ELR (cell line): ENCODE results near the gene ZIC1.
A peak's percentile ranks its signal among the peaks of the same experiment; 100 is the strongest.

Experiments used
- DNase-seq: peaks from one replicate; pipeline ENCODE4 v3.0.0-alpha.2; 2015; ENCODE audit warnings: low read depth

ZIC1 gene

DNA sequence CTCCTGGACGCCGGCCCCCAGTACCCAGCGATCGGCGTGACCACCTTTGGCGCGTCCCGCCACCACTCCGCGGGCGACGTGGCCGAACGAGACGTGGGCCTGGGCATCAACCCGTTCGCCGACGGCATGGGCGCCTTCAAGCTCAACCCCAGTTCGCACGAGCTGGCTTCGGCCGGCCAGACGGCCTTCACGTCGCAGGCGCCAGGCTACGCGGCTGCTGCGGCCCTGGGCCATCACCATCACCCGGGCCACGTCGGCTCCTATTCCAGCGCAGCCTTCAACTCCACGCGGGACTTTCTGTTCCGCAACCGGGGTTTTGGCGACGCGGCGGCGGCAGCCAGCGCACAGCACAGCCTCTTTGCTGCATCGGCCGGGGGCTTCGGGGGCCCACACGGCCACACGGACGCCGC, 956 bp downstream of the ZIC1 start:
- DNase-seq: peak; percentile 49

DNA sequence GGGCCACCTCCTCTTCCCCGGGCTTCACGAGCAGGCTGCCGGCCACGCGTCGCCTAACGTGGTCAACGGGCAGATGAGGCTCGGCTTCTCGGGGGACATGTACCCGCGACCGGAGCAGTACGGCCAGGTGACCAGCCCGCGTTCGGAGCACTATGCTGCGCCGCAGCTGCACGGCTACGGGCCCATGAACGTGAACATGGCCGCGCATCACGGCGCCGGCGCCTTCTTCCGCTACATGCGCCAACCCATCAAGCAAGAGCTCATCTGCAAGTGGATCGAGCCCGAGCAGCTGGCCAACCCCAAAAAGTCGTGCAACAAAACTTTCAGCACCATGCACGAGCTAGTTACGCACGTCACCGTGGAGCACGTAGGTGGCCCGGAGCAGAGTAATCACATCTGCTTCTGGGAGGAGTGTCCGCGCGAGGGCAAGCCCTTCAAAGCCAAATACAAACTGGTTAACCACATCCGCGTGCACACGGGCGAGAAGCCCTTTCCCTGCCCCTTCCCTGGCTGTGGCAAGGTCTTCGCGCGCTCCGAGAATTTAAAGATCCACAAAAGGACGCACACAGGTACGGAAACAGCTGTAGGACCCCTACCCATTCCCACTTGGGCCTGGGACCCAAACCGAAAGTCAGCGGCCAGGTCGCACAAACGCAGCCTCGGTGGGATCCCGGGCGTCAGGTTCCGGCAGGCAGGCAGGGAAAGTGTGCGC, 1.5 kb downstream of the ZIC1 start:
- DNase-seq: peak; percentile 69

DNA sequence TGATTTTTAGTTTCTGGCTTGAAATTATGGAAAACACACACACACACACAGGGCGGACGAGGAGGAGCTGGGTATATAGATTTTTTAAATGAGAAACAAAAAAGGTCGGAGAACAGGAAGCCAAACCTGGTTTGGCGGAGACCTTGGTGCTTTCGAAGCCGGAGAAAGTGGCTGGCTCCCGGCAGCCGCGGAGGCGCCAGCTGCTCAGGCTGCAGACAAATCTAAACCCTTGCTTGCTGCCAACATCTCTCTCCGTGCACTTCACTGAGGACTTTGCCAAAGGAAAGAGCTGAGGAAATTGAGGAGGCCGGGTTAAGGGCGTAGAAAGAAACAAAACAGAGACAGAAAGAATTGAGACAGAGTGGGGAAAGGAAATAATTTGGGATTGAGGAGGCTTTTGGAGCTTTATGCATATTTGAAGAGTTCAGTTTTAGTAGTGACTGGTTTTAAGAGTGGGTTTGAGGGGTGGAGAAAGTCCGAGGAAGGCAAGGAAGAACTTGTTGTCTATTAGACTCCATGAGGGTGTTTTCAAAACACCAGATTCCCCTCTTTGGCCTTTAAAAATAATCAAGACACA, 2.2 kb downstream of the ZIC1 start:
- no peak for DNase-seq

DNA sequence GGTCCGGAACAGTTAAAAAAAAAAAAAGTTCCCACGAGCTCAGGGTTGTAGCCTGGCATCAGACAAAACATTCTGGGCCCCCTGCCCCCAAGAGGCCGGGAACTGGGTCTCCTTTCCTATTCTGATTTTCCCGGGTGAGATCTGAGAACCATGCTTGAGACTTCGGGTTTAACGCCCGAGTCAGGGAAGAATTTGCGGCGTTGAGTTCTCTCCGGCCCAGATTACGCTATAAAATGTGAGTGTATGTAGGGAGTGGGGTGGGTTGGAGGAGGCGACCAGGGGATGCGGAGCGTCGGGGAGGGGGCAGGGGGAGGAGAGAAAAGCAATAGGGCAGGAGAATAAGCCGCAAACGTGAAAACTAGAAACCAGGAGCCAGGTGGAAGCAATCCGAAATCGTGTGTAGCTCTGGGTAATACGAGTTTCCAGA, 2.7 kb downstream of the ZIC1 start:
- DNase-seq: no peak

DNA sequence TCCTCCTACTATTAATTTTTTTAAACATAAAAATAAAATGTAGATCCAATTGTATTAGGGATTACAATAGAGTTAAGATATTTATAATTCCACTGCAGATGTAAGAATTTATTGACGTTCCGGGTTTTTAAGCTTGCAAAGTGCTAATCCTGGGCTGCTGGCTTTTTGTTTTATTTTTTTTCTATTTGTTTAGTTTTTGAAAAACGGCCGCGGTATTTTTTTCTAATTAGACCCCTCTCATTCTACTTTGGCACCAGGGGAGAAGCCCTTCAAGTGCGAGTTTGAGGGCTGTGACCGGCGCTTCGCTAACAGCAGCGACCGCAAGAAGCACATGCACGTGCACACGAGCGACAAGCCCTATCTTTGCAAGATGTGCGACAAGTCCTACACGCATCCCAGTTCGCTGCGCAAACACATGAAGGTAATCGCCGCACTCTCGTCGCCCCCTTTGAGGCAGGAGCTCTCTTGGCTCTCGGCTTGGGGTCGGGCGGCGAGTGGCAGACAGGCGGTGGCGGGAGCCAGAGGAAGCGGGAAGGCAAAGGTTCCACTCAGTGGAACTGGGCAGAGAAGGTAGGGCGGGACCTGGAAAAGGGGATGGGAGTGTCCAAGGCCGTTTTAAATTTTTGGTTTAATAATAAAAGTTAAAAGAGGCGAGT, 3.2 kb downstream of the ZIC1 start:
- no peak for DNase-seq

DNA sequence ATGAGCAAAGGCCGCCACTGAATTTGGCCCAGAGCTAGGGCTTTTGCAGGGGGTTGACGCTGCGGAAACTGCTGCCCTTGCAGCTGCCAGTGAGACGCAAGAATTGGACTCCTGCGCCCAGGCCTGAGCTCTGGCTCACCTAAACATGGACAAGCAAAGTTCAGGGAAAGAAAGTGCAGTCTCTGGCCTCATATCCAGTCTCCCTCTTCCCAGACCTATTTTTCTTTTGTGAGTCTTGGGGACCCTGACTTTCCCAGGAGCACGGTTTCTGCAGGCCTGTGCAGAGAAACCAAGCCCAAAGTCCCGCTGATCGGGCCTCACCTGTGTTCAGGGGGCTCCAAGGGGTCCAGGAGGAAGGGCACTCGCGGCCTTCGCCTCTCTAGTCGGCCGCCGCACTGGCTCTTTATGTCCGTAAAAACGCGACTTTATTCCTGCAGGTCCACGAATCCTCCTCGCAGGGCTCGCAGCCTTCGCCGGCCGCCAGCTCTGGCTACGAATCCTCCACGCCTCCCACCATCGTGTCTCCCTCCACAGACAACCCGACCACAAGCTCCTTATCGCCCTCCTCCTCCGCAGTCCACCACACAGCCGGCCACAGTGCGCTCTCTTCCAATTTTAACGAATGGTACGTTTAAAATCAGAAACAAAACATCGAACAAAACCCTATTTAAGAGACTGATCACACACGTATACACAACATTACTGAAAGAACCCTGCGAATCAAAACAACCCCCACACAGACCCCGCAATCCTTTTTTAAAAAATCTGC, 3.9 kb downstream of the ZIC1 start:
- no peak for DNase-seq

DNA sequence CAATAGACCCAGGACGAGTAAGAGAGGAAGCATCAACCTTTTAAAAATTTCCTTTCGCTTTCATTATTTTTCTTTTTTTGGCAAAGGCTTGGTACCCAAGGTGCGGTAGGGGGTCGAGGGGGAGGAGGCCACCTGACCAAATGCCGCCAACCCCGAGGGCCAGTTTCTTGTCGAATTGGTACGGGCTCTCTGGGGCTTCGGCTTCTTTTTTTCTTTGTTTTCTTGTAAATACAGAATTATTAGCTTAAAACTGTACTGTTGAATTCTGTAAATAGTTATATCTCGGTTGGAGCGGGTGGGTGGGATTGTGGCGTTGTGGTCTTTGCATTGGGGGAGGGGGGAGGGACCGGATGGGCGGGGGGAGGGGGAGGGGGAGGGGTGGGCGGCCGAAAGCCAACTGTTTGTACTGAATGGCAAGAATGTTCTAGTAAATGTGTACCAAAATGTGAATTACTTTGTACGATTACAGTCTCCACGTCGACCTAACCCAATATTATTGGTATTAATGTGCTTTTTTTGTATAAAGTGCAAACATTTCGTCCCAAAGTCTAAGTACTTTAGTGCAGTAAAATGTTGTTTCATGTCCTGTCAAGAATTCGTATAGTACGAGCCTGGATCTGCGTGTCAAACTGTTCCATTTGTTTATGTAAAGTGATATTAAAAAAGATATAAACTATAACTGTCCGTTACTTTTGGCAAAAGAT, 4.7 kb downstream of the ZIC1 start:
- DNase-seq: no peak

DNA sequence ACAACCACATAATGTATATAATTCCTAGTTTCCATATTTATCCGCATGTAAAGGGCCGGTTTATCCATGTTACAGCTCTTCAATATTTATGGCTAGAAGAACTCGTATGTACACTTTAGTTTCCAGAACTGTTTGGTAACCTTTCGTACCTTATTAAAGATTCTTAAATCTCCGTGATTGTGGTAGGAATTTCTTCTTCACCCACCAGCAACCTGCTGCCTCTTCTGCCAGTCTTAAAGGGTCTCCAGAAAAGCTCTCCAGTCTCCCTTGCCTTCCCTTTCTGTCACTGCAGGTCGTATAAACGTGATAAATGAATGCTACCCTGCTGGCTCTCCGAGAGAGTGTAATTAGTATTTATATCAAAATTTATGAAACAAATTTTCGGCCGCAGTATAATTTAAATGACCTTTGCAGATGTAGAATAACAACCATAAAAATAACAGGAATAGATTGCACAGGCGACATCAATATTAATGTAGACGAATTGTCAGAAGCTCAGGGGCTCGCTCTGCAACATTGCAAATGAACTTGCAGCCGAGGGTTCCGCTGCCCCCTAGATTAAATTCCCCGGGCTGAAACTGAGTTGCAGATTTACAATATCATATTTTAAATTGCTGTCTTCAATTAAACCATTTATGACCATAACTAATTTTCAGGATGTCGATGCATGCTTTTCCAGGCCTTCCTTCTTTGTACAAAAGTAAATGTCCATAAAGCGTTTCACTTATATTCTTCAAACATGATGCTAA, 5.4 kb downstream of the ZIC1 start:
- DNase-seq: no peak

DNA sequence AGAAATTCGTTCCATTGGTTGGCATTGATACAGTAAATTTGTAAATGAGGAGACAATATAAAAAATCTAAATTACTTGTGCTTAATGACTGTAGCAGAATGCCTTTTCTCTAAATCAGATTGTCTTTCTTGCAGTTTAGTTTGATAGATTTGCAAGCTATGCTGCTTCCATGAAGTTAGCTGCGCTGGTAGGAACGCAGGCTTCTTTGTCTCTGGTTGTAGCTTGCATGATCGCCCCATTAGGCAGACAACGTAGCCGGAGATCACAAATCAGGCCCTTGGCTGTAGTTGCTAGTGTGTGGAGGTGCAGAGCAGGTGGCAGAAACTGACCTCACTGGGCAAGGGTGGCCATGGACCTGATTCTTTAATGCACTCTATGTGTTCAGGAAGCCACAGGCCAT, 6.1 kb downstream of the ZIC1 start:
- no peak for DNase-seq

DNA sequence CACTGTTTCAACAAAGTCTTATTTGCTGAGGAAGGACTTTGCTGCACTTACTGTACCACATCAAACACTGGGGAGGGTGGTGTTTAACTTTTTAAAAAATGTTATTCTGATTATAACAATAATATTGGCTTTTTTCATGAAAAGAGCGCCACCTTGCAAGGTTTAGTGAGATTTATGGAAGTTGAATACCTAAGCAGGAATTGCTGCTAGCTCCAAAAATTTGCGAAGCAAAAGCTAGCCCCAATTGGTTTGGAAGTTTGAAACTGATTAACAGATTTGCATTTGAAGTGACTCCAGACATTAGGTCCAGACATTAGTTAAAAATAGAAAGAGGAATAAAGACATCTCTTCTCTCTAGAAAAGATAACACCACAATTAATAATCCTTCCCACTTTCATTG, 6.7 kb downstream of the ZIC1 start:
- peak; percentile 23 for DNase-seq

DNA sequence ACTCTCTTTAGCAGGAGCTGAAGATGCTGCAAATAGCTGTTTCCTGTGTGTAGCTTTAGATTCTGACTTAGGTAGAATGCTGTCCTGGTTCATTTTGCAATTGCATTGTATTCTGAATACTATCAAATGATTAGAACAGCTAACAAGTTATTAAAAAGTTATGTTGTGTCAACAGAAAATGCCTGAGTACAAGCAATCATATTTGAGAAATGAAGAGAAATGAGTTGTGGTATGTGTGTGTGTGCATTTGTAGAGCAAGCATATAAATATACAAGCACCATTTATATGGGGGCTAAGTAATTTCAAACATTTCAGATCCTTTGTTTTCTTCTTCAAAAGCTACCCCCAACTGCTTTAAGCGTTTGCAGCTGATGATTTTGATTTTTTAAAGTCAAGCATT, 7.8 kb downstream of the ZIC1 start:
- DNase-seq: no peak

DNA sequence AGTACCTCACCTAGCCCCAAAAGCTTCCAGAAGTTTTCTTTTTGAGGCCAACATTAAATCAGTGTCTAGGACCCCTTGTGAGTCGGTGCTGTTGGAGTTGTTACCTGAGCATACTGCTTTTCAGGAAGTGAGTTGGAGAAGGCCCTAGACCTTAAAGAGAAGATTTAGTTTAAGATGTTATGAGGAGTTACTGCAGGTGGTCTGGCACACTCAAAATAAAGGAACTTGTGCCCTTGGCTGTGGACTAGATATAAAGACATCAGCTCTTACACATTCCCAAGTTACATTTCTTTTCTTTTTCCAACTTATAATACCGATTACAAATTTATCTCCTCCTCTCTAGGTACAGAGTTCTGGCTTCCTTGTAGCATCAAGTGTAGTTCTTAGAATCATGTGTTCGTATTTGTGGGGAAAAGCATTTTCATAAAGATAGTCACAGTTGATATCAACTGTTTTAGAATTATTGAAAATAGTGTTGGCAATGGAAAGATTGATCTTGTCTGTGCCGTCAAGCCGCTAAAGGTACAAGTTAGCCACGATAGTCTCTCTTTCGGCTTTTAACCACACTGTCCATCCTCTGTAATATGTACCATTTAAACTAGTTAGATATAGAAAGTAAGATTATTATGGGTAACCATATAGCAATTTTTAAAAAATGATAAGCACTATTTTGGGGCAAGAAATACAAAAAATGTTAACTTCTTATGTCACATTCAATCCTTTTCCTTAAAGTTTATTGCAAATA, 8.6 kb downstream of the ZIC1 start:
- DNase-seq: no peak

DNA sequence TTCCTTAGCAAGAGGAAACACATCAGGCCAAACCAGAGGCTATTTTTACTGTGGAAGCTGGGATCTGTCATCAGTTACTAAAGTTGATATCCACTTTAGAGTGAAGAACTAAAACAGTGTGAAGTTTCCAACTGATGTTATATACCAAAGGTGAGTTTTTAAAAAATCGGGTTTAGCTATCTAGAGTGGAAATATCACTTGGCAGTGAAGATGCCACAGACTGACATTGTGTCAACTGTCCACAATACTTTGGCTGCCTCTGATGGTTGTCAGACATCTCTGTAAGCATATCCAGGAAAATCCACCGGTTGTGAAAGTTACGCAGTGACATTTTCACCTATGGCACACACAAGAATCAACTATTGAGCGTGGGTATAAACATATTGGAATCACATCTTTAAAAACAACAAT, 9.2 kb downstream of the ZIC1 start:
- no peak for DNase-seq

DNA sequence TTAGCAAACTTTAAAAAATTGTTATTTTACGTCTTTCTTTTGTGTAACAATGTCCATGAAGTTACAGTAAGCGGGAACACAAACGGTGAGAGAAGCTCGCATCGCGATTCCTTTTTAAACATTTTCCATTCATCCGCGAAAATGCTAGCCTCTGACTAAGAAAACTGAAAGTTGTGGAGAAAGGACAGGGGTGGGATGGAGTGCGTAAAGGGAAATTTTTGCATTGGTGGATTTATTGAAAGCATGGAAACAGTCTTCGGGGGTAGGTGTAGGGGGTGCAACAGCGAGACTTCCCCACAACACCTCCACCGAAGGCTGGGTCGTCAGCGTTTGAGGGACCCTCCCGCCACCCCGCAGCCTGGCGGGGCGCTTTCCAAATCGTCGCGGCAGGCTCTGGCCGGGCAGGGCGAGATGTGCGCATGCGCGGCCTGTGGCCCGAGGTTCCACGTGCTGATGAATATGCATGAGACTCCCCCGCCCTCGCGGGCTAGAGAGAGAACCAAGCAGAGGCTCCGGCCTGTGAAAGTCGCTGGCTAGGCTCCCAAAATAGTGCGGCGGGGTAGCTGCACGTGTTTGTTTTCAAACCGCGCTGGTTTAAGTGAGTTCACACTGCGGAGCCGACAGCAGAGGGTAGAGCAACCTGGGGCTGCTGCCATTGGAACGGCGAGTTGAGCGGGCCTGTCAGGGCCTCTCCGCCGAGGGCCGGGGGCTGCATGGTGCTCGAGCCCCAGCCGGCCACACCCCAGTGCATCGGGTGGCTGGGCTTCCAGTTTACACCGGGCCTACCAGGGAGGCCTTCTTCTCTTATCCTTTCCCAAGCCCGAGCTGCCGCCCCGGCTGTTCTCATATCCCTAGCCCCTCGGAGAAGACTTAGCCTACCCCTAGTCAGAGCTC, 9.9 kb downstream of the ZIC1 start:
- DNase-seq: no peak

DNA sequence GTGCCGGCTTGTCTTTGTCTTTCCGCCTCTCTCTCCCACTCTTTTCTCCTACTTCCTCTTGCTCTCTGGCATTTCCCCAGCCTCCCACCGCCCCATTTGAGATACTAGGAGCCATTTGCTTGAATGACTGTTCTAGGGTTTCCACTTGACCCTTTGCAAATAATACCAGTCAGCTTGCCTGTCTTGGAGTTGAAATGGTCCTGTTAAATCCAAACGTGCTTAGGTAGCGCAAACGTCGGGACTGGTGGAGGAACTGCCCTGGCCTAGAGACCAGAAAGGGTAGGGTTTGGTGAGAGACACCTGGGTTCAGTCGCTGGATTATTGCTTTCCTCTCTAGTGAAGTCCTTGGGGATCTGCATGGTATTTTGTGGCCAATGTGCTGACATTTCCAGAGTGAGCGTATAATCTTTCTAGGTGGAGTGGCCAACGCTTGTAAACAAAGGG, 10.6 kb downstream of the ZIC1 start:
- no peak for DNase-seq

DNA sequence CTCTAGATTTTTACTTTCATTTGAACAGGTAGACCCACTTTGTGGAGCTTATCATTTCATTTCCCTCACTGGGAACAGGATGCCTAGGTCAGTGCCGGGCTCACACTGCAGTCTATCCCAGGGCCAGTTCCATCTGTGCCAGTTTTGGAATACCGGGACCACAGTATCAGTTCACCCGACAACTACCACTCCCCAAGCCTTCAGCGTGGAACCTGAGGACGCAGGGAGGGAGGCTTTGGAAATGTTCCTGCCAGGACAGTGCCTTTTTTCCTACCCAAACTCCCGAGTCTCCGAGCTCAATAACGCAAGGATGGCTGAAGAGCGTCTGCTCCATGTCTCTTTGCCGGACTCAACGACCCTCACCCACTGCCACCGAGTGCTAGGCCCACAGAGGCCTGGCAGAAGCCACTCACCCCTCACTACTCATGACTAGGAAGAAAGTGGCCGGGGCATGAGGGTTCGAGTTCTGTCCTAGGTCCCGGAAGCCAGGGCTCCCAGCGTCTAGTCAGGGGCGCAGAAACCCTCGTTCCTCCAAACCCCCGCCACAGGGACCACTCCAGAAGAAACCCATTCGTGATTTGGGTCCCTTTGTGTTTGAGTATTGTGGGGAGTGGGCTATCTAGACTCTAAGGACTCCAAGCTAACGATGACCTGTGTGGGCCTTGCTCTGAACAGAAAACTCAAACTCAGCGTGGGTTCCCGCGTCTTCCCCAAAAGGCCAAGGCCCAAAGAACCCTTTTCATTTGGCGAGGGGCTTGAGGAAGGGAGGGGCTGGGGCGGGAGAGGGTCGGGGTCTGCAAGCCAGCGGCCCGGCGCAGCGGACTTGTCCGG, 11.4 kb downstream of the ZIC1 start:
- no peak for DNase-seq

DNA sequence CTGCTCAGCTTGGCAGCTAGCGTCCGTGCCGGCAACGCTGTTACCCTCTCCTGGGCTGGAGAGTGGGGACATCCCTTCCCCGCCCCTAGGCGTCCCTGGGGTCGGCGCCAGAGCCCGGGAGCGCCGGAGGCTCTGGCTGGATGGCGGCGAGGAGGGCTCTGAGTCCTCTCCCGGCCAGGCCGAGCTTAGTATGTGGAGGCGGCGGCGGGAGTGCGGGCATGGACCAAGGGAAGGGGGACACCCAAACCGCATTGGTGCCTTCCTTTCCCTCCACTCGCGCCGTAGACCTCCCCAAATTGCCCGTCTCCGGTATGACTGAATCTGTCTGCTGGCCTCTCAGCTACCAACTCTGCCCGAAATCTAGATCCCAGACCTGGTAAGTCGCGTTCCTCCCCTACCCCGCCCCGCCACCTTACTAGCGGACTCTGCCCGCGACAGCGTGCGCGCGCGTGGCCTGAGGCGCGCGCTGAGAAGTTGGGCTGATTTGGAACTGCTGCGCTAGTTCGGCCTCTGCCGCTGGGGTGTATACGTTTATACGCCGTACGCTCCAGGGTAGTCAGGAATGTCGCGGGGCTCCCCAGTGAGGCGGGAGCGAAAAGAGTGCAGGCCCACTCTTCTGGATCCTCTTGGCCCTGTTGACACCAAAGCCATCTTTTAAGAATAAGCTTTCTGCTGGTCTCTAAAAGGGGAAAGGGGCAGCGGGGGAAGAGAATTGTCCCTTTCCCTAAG, 12.2 kb downstream of the ZIC1 start:
- no peak for DNase-seq

DNA sequence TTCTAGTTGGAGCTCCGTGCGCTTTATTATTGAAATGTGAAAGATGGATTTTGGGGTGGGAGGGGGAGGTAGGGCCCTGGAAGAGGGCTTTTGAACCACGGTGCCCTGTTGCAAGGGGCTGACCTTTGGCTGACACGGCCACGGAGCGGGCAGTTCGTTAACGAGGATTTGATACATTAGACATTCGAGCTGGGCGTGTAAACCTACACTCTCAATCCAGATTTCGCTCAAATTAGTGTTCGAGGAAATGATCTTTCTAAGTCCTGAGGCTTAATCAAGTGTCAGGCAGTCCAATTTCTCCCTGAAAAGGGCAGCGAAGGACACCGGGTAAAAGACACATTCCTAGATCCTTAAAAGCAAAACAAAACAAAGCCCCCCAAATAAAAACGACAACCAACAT, 13.0 kb downstream of the ZIC1 start:
- DNase-seq: no peak
